CD8-positive, alpha-beta memory T cell (primary cell): ENCODE results near the gene EEF2. TPM values are rescaled to one million over a fixed set of nuclear protein-coding genes. Genes with fewer than 3 reads are reported as not detected.
A peak's percentile ranks its signal among the peaks of the same experiment; 100 is the strongest.
"Not testable (repeated sequence)": the region's sequence is repeated elsewhere in the genome, so short reads cannot be mapped to it uniquely, and the experiment has no call there.

Source experiments
- CTCF ChIA-PET: fragments of 350-600 bp; sonication (Branson Sonifier 250); formaldehyde crosslinking; loops from one replicate; lab custom pipeline; 2021; ENCODE audit warnings: antibody characterized with exemption; lab: Charles Lee
- POLR2A ChIA-PET: fragments of 350-600 bp; sonication (Branson Sonifier 250); formaldehyde crosslinking; loops from one replicate; lab custom pipeline; 2021; ENCODE audit warnings: antibody characterized with exemption; lab: Charles Lee
- DNase-seq, 5 donors: peaks; one replicate each; pipeline versions ENCODE4 v3.0.0 to v3.0.0-alpha.2; 2020 to 2022; ENCODE audit warnings: mixed read lengths in 1 of 5
- H3K27ac ChIP-seq: one replicate; pipeline ENCODE4 v1.7.0; 2013; ENCODE audit warnings: low read depth, mild to moderate bottlenecking, low read length, moderate library complexity
- H3K27me3 ChIP-seq: 2 replicates; pipeline ENCODE4 v1.7.0; 2013; ENCODE audit warnings: low read length, mild to moderate bottlenecking; ENCODE audit not compliant: insufficient read depth, poor library complexity, severe bottlenecking
- H3K36me3 ChIP-seq: 2 replicates; pipeline ENCODE4 v1.7.0; 2013; ENCODE audit warnings: mild to moderate bottlenecking, low read length, moderate library complexity; ENCODE audit not compliant: insufficient read depth
- H3K4me1 ChIP-seq: 2 replicates; pipeline ENCODE4 v1.7.0; 2013; ENCODE audit warnings: mild to moderate bottlenecking, low read length, moderate library complexity; ENCODE audit not compliant: insufficient read depth
- H3K4me3 ChIP-seq: 2 replicates; pipeline ENCODE4 v1.7.0; 2013; ENCODE audit warnings: mild to moderate bottlenecking, low read length
- H3K9me3 ChIP-seq: 2 replicates; pipeline ENCODE4 v1.7.0; 2013; ENCODE audit warnings: mild to moderate bottlenecking, low read length
- H3K27ac Mint-ChIP-seq, 8 donors: one replicate each; pipeline ENCODE4 v1.8.0; 2020 to 2021; ENCODE audit warnings: mixed read lengths in 8 of 8, mild to moderate bottlenecking in 6 of 8, inconsistent platforms in 3 of 8, moderate library complexity in 3 of 8
- H3K27me3 Mint-ChIP-seq, 2 donors: one replicate each; pipeline ENCODE4 v1.8.0; 2020 to 2021; ENCODE audit warnings: mixed read lengths in 2 of 2, mild to moderate bottlenecking in 1 of 2, moderate library complexity in 1 of 2
- H3K36me3 Mint-ChIP-seq, 3 donors: one replicate each; pipeline ENCODE4 v1.8.0; 2020 to 2021; ENCODE audit warnings: mixed read lengths in 3 of 3, inconsistent platforms in 1 of 3, mild to moderate bottlenecking in 1 of 3
- H3K4me1 Mint-ChIP-seq, 3 donors: one replicate each; pipeline ENCODE4 v1.8.0; 2020 to 2021; ENCODE audit warnings: mixed read lengths in 3 of 3, inconsistent platforms in 1 of 3, mild to moderate bottlenecking in 1 of 3
- H3K4me3 Mint-ChIP-seq, 7 donors: one replicate each; pipeline ENCODE4 v1.8.0; 2020 to 2021; ENCODE audit warnings: mixed read lengths in 7 of 7, mild to moderate bottlenecking in 6 of 7, moderate library complexity in 4 of 7, inconsistent platforms in 2 of 7
- H3K9me3 Mint-ChIP-seq, 5 donors: one replicate each; pipeline ENCODE4 v1.8.0; 2020 to 2022; ENCODE audit warnings: mixed read lengths in 5 of 5, mild to moderate bottlenecking in 3 of 5, moderate library complexity in 2 of 5, inconsistent platforms in 1 of 5
- polyA plus RNA-seq: library from polyadenylated mRNA; unstranded; fragments of 300-500 nt; fragmentation: Illumina TruSeq; gene quantifications from one replicate; pipeline ENCODE4 v1.2.3, GENCODE V29; 2021
- total RNA-seq, 2 experiments: library from RNA; stranded (reverse); gene quantifications; one replicate each; pipeline ENCODE4 v1.2.3, GENCODE V29; 2021

EEF2 gene
- total and polyA plus RNA-seq, 3 experiments from 2014 or later = 533 to 3,129 (median 3,106) TPM

- ChIA-PET CTCF (no interaction called here), POLR2A (no interaction called here)
- Histone ChIP-seq H3K27me3 (no peaks in the 10 kb centered on the region), H3K27ac (no peak overlapping the region), H3K9me3 (no peaks in the 10 kb centered on the region), H3K4me1 (peaks cover 23% of the 10 kb centered on the region), H3K4me3 (no peak overlapping the region), H3K36me3 (no peaks in the 10 kb centered on the region)
- no peak overlapping the region for H3K4me3 Mint-ChIP-seq
- no peaks in the 10 kb centered on the region for H3K9me3 Mint-ChIP-seq
- no peak for DNase-seq
- peaks cover 20 to 58% (median 26%) of the 10 kb centered on the region in 3 donors for H3K4me1 Mint-ChIP-seq
- H3K27ac Mint-ChIP-seq = peak overlapping the region in 1 of 8 donors; percentile 26
- peaks cover 0 to 45% (median 0%) of the 10 kb centered on the region in 3 donors for H3K36me3 Mint-ChIP-seq
- no peaks in the 10 kb centered on the region for H3K27me3 Mint-ChIP-seq
These were observed 27.1 kb upstream of the EEF2 start for GRCh38 chr19:4012092-4012974.

GRCh38 chr19:4011430-4011829 lies 26.2 kb upstream of the EEF2 start:
- Mint-ChIP-seq H3K4me3 (peak overlapping the region in 2 of 7 donors; percentile 20 to 47), H3K4me1 (peaks cover 20 to 53% (median 29%) of the 10 kb centered on the region in 3 donors), H3K36me3 (peaks cover 0 to 38% (median 0%) of the 10 kb centered on the region in 3 donors), H3K27ac (peak overlapping the region in 3 of 8 donors; percentile 19 to 33 (median 32))
- H3K27me3 Mint-ChIP-seq, CTCF ChIA-PET, POLR2A ChIA-PET, H3K9me3 Mint-ChIP-seq, DNase-seq, H3K36me3 ChIP-seq, H3K9me3 ChIP-seq, H3K27me3 ChIP-seq, H3K4me3 ChIP-seq, H3K27ac ChIP-seq: not testable (repeated sequence)
- H3K4me1 ChIP-seq = peaks cover 27% of the 10 kb centered on the region

GRCh38 chr19:4010808-4011110 lies 25.5 kb upstream of the EEF2 start:
- ChIA-PET POLR2A (no interaction called here), CTCF (no interaction called here)
- no peaks in the 10 kb centered on the region for H3K9me3 ChIP-seq
- H3K27me3 ChIP-seq = no peaks in the 10 kb centered on the region
- Mint-ChIP-seq H3K4me3 (peak overlapping the region in 3 of 7 donors; percentile 31 to 83 (median 51)), H3K9me3 (no peaks in the 10 kb centered on the region), H3K27me3 (no peaks in the 10 kb centered on the region), H3K4me1 (peaks cover 20 to 50% (median 30%) of the 10 kb centered on the region in 3 donors), H3K27ac (peak overlapping the region in 1 of 8 donors; percentile 32), H3K36me3 (peaks cover 0 to 34% (median 0%) of the 10 kb centered on the region in 3 donors)
- H3K36me3 ChIP-seq = no peaks in the 10 kb centered on the region
- H3K4me3 ChIP-seq = no peak overlapping the region
- H3K4me1 ChIP-seq = peaks cover 28% of the 10 kb centered on the region
- H3K27ac ChIP-seq = no peak overlapping the region
- no peak for DNase-seq

GRCh38 chr19:4009990-4010807 lies 24.9 kb upstream of the EEF2 start:
- Mint-ChIP-seq H3K27me3 (no peaks in the 10 kb centered on the region), H3K36me3 (peaks cover 0 to 34% (median 0%) of the 10 kb centered on the region in 3 donors), H3K4me3 (peak overlapping the region in 6 of 7 donors; percentile 15 to 90 (median 68)), H3K27ac (peak overlapping the region in 2 of 8 donors; percentile 21 to 76), H3K9me3 (no peaks in the 10 kb centered on the region), H3K4me1 (peaks cover 20 to 50% (median 30%) of the 10 kb centered on the region in 3 donors)
- CTCF ChIA-PET = interaction anchor here (4.0 kb wide), 1 partner anchor 23 kb away, joined by 26 read pairs; no protein-coding TSS in a partner anchor
- no peak overlapping the region for H3K4me3 ChIP-seq
- no peaks in the 10 kb centered on the region for H3K36me3 ChIP-seq
- POLR2A ChIA-PET = no interaction called here
- no peaks in the 10 kb centered on the region for H3K9me3 ChIP-seq
- DNase-seq = no peak
- H3K27me3 ChIP-seq = no peaks in the 10 kb centered on the region
- H3K27ac ChIP-seq = no peak overlapping the region
- peaks cover 28% of the 10 kb centered on the region for H3K4me1 ChIP-seq

- CTCF ChIA-PET = interaction anchor here (0.6 to 4.0 kb wide), 6 partner anchors 12 to 132 kb away, joined by 3 to 26 read pairs (median 5); partner anchors contain the start of gene EEF2
- peak overlapping the region; percentile 85 to 91 (median 87) for H3K4me3 Mint-ChIP-seq
- peak overlapping the region in 7 of 8 donors; percentile 76 to 89 (median 81) for H3K27ac Mint-ChIP-seq
These were observed 22.7 kb upstream of the EEF2 start for GRCh38 chr19:4007836-4008539.

GRCh38 chr19:4007021-4007835 lies 22.0 kb upstream of the EEF2 start, which contains the start of gene PIAS4:
Gene PIAS4, plus strand, starts transcription at chr19:4007736. Its CDS starts 25 bp downstream, at chr19:4007761.
- CTCF ChIA-PET = interaction anchor here (0.6 to 4.0 kb wide), 6 partner anchors 11 to 133 kb away, joined by 3 to 26 read pairs (median 8); partner anchors contain the start of gene EEF2
- Histone ChIP-seq H3K4me3 (peak within 1 kb of the TSS; percentile 86), H3K4me1 (peaks cover 28% of the 10 kb centered on the region), H3K36me3 (no peaks in the 10 kb centered on the region), H3K9me3 (no peaks in the 10 kb centered on the region), H3K27me3 (no peaks in the 10 kb centered on the region), H3K27ac (peak within 1 kb of the TSS; percentile 67)
- Mint-ChIP-seq H3K9me3 (no peaks in the 10 kb centered on the region), H3K4me3 (peak within 1 kb of the TSS; percentile 85 to 91 (median 87)), H3K27me3 (no peaks in the 10 kb centered on the region), H3K4me1 (peaks cover 17 to 33% (median 22%) of the 10 kb centered on the region in 3 donors), H3K27ac (peak within 1 kb of the TSS; percentile 67 to 89 (median 81)), H3K36me3 (peaks cover 0 to 12% (median 0%) of the 10 kb centered on the region in 3 donors)
- DNase-seq = peak; percentile 91 to 97 (median 94)
- POLR2A ChIA-PET = interaction anchor here (0.5 to 2.2 kb wide), 18 partner anchors 17 to 483 kb away, joined by 3 to 16 read pairs (median 4); partner anchors contain the start of genes EEF2 and ZBTB7A

More at GRCh38 chr19:4007836-4008539, 22.7 kb upstream of the EEF2 start:
- POLR2A ChIA-PET = interaction anchor here (0.6 to 2.2 kb wide), 13 partner anchors 18 to 247 kb away, joined by 3 to 16 read pairs (median 4); partner anchors contain the start of gene ZBTB7A
- Mint-ChIP-seq H3K4me1 (peaks cover 20 to 41% (median 27%) of the 10 kb centered on the region in 3 donors), H3K36me3 (peaks cover 0 to 19% (median 0%) of the 10 kb centered on the region in 3 donors), H3K27me3 (no peaks in the 10 kb centered on the region), H3K9me3 (no peaks in the 10 kb centered on the region)
- H3K4me1 ChIP-seq = peaks cover 28% of the 10 kb centered on the region
- no peaks in the 10 kb centered on the region for H3K27me3 ChIP-seq
- H3K4me3 ChIP-seq = peak overlapping the region; percentile 86
- DNase-seq = peak in 1 of 5 donors; percentile 33
- H3K27ac ChIP-seq = peak overlapping the region; percentile 47
- H3K36me3 ChIP-seq = no peaks in the 10 kb centered on the region
- H3K9me3 ChIP-seq = no peaks in the 10 kb centered on the region
